Measurements from ENCODE around the gene ADK. TPM values are rescaled to one million over a fixed set of nuclear protein-coding genes. Genes with fewer than 3 reads are reported as not detected.

ADK gene
- total RNA-seq, 1 experiment from 2014 or later, result 66.6 TPM

DNA sequence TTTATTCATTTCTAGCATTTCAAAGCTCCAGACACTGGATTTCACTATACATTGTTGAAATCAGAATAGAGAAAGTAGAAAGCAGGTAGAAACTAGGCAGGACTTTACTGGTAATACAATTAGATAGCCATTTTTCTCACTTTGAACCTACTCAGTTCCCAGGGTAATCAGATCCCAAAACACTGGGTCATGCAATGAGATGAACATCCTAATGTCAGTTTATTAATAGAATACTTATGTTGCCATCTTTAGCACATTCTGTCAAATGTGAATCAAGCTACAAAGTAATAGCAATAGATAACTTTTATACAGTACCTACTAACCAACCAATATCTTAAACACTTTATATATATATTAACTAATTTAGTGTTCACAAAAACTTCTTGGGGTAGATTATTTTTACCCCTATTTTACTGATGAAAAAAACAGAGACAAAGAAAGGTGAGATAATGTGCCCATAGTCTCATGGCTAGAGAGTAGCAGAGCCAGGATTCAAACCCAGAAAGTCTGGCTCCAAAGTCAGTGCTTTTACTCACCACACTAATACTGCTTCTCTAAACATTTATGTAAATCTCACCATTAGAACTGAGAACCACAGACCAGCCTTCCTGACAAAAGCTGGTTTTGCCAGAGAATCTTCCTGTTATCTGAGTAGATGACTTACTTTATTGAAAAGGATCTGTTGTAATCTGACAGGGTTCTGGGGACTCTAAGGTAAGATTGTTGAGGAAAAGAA is 521.6 kb downstream of the ADK start:
- CTCF ChIA-PET, result interaction anchor here (1.2 to 1.3 kb wide), 2 partner anchors 9 kb away, joined by 3 read pairs; no protein-coding TSS in a partner anchor
- BruUV-seq (replicated peaks), result no TSS peak
- Mint-ChIP-seq H3K27ac (ENCODE audit: unreplicated experiment) (no peak overlapping the region), H3K4me1 (ENCODE audit: low read depth, unreplicated experiment) (no peaks in the 10 kb centered on the region), H3K4me3 (ENCODE audit: low read depth, unreplicated experiment) (no peak overlapping the region), H3K36me3 (ENCODE audit: insufficient read depth, unreplicated experiment) (no peaks in the 10 kb centered on the region), H3K27me3 (ENCODE audit: unreplicated experiment) (no peaks in the 10 kb centered on the region), H3K9me3 (ENCODE audit: low read depth, unreplicated experiment) (no peaks in the 10 kb centered on the region)
- DNase-seq, result no peak
- TF ChIP-seq CTCF (IDR thresholded peaks at IDR 0.05; ENCODE audit: unreplicated experiment), result no peak
- intact Hi-C loops (cut with micrococcal nuclease; ENCODE audit: unreplicated experiment), result no loop called here

GRCh38 chr10:74674927-74675326 is 523.9 kb downstream of the ADK start:
- no peak for DNase-seq
- Mint-ChIP-seq H3K4me1 (ENCODE audit: low read depth, unreplicated experiment) (no peaks in the 10 kb centered on the region), H3K36me3 (ENCODE audit: insufficient read depth, unreplicated experiment) (no peaks in the 10 kb centered on the region), H3K27ac (ENCODE audit: unreplicated experiment) (no peak overlapping the region), H3K27me3 (ENCODE audit: unreplicated experiment) (no peaks in the 10 kb centered on the region), H3K4me3 (ENCODE audit: low read depth, unreplicated experiment) (no peak overlapping the region), H3K9me3 (ENCODE audit: low read depth, unreplicated experiment) (no peaks in the 10 kb centered on the region)
- intact Hi-C loops (cut with micrococcal nuclease; ENCODE audit: unreplicated experiment), result no loop called here
- no TSS peak for BruUV-seq (replicated peaks)
- CTCF ChIA-PET, result interaction anchor here (0.5 kb wide), 1 partner anchor 526 kb away, joined by 3 read pairs; no protein-coding TSS in a partner anchor
- TF ChIP-seq CTCF (IDR thresholded peaks at IDR 0.05; ENCODE audit: unreplicated experiment), result no peak

GRCh38 chr10:74675484-74675883 is 524.5 kb downstream of the ADK start:
- TF ChIP-seq CTCF (IDR thresholded peaks at IDR 0.05; ENCODE audit: unreplicated experiment), result no peak
- Mint-ChIP-seq H3K27me3 (ENCODE audit: unreplicated experiment) (no peaks in the 10 kb centered on the region), H3K4me1 (ENCODE audit: low read depth, unreplicated experiment) (no peaks in the 10 kb centered on the region)

DNA sequence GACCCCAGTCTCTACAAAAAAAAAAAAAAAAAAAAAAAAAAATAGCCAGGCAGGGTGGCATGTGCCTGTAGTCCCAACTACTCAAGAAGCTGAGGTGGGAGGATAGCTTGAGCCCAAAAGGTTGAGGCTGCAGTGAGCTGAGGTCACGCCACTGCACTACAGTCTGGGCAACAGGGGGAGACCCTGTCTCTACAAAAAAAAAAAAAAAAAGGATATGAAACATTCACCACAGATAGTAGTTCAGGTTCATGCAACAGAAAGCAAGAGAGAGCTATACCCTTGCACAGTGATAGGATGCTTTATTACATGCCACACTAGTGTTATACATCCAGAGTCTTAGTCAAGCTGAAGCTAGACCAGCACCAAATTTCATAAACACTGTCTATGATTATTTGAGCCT is 526.9 kb downstream of the ADK start:
- CTCF ChIA-PET, result interaction anchor here (0.6 kb wide), 1 partner anchor 122 kb away, joined by 4 read pairs; no protein-coding TSS in a partner anchor
- intact Hi-C loops (cut with micrococcal nuclease; ENCODE audit: unreplicated experiment), result no loop called here
- BruUV-seq (replicated peaks), result no TSS peak
- Mint-ChIP-seq H3K36me3 (ENCODE audit: insufficient read depth, unreplicated experiment) (no peaks in the 10 kb centered on the region), H3K4me1 (ENCODE audit: low read depth, unreplicated experiment) (peaks cover 8% of the 10 kb centered on the region), H3K27ac (ENCODE audit: unreplicated experiment) (no peak overlapping the region), H3K27me3 (ENCODE audit: unreplicated experiment) (no peaks in the 10 kb centered on the region), H3K4me3 (ENCODE audit: low read depth, unreplicated experiment) (no peak overlapping the region), H3K9me3 (ENCODE audit: low read depth, unreplicated experiment) (no peaks in the 10 kb centered on the region)
- no peak for TF ChIP-seq CTCF (IDR thresholded peaks at IDR 0.05; ENCODE audit: unreplicated experiment)
- no peak for DNase-seq

More at GRCh38 chr10:74675484-74675883, 524.5 kb downstream of the ADK start:
- CTCF ChIA-PET, result no interaction called here
- Mint-ChIP-seq H3K9me3 (ENCODE audit: low read depth, unreplicated experiment) (no peaks in the 10 kb centered on the region), H3K27ac (ENCODE audit: unreplicated experiment) (no peak overlapping the region), H3K36me3 (ENCODE audit: insufficient read depth, unreplicated experiment) (no peaks in the 10 kb centered on the region), H3K4me3 (ENCODE audit: low read depth, unreplicated experiment) (no peak overlapping the region)
- no peak for DNase-seq
- intact Hi-C loops (cut with micrococcal nuclease; ENCODE audit: unreplicated experiment), result no loop called here
- no TSS peak for BruUV-seq (replicated peaks)
